ENCODE results near the gene CD300LF.

DNA sequence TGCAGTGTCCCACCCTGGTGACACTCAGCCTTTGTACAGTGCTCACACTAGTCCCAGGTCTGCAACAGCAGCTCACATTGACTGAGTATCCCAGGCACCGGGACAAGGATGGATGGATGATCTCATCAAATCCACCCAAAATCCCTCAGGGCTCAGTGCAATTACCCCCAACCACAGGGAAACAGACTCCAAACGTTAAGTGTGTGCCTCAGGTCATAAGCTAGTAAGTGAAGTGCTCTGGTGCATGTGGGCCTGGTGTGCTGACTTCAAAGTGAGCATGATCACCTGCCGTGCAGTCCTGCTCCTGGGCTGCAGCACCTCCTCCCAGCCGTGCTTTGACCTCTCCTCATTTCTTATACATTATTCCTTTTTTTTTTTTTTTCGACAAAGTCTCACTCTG lies 58.0 kb downstream of the CD300LF start:
- no peak for TF ChIP-seq EGR1 (IDR thresholded peaks at IDR 0.05; ENCODE audit: low read depth in 2 of 2)
- TF ChIP-seq, protein P1, sequence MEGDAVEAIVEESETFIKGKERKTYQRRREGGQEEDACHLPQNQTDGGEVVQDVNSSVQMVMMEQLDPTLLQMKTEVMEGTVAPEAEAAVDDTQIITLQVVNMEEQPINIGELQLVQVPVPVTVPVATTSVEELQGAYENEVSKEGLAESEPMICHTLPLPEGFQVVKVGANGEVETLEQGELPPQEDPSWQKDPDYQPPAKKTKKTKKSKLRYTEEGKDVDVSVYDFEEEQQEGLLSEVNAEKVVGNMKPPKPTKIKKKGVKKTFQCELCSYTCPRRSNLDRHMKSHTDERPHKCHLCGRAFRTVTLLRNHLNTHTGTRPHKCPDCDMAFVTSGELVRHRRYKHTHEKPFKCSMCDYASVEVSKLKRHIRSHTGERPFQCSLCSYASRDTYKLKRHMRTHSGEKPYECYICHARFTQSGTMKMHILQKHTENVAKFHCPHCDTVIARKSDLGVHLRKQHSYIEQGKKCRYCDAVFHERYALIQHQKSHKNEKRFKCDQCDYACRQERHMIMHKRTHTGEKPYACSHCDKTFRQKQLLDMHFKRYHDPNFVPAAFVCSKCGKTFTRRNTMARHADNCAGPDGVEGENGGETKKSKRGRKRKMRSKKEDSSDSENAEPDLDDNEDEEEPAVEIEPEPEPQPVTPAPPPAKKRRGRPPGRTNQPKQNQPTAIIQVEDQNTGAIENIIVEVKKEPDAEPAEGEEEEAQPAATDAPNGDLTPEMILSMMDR (IDR thresholded peaks at IDR 0.05; ENCODE audit: low read depth, low read length, missing input control), result no peak
- no peak for TF ChIP-seq TAF1 (conservative IDR thresholded peaks at IDR 0.05)
- TF ChIP-seq GABPA (IDR thresholded peaks at IDR 0.05 in 1 of 2, conservative IDR thresholded peaks at IDR 0.05 in 1 of 2), result no peak
- no peak for TF ChIP-seq YY1 (IDR thresholded peaks at IDR 0.05)
- TF ChIP-seq FOXA1 (IDR thresholded peaks at IDR 0.05), result no peak
- no peak for TF ChIP-seq RAD21 (IDR thresholded peaks at IDR 0.05)
- TF ChIP-seq, protein P2, sequence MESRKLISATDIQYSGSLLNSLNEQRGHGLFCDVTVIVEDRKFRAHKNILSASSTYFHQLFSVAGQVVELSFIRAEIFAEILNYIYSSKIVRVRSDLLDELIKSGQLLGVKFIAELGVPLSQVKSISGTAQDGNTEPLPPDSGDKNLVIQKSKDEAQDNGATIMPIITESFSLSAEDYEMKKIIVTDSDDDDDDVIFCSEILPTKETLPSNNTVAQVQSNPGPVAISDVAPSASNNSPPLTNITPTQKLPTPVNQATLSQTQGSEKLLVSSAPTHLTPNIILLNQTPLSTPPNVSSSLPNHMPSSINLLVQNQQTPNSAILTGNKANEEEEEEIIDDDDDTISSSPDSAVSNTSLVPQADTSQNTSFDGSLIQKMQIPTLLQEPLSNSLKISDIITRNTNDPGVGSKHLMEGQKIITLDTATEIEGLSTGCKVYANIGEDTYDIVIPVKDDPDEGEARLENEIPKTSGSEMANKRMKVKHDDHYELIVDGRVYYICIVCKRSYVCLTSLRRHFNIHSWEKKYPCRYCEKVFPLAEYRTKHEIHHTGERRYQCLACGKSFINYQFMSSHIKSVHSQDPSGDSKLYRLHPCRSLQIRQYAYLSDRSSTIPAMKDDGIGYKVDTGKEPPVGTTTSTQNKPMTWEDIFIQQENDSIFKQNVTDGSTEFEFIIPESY (IDR thresholded peaks at IDR 0.05), result no peak
- TF ChIP-seq HNF4G (IDR thresholded peaks at IDR 0.05), result no peak
- TF ChIP-seq, protein P3, sequence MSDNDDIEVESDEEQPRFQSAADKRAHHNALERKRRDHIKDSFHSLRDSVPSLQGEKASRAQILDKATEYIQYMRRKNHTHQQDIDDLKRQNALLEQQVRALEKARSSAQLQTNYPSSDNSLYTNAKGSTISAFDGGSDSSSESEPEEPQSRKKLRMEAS (IDR thresholded peaks at IDR 0.05), result no peak
- TF ChIP-seq, protein P4, sequence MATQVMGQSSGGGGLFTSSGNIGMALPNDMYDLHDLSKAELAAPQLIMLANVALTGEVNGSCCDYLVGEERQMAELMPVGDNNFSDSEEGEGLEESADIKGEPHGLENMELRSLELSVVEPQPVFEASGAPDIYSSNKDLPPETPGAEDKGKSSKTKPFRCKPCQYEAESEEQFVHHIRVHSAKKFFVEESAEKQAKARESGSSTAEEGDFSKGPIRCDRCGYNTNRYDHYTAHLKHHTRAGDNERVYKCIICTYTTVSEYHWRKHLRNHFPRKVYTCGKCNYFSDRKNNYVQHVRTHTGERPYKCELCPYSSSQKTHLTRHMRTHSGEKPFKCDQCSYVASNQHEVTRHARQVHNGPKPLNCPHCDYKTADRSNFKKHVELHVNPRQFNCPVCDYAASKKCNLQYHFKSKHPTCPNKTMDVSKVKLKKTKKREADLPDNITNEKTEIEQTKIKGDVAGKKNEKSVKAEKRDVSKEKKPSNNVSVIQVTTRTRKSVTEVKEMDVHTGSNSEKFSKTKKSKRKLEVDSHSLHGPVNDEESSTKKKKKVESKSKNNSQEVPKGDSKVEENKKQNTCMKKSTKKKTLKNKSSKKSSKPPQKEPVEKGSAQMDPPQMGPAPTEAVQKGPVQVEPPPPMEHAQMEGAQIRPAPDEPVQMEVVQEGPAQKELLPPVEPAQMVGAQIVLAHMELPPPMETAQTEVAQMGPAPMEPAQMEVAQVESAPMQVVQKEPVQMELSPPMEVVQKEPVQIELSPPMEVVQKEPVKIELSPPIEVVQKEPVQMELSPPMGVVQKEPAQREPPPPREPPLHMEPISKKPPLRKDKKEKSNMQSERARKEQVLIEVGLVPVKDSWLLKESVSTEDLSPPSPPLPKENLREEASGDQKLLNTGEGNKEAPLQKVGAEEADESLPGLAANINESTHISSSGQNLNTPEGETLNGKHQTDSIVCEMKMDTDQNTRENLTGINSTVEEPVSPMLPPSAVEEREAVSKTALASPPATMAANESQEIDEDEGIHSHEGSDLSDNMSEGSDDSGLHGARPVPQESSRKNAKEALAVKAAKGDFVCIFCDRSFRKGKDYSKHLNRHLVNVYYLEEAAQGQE (IDR thresholded peaks at IDR 0.05), result no peak

Measured in liver (tissue), 3 donors.